GM12873 (cell line): Measurements from ENCODE around the gene KCNIP1.
A peak's percentile ranks its signal among the peaks of the same experiment; 100 is the strongest.

Source experiments
- CTCF ChIP-seq: IDR thresholded peaks from 2 replicates; pipeline ENCODE4 v1.5.1; 2012; ENCODE audit warnings: low read depth, mild to moderate bottlenecking, moderate library complexity, low read length, control low read depth; ENCODE audit not compliant: insufficient read depth; ENCODE audit errors: missing control alignments

Gene KCNIP1

GRCh38 chr5:170601619-170602018 lies 97.8 kb downstream of the KCNIP1 start:
- no peak for TF ChIP-seq CTCF

- no peak for TF ChIP-seq CTCF
Measured at GRCh38 chr5:170603109-170603508, 99.3 kb downstream of the KCNIP1 start.

GRCh38 chr5:170603578-170604565 lies 100.1 kb downstream of the KCNIP1 start:
- peak; percentile 77 for TF ChIP-seq CTCF

GRCh38 chr5:170606941-170607340 lies 103.1 kb downstream of the KCNIP1 start:
- no peak for TF ChIP-seq CTCF

GRCh38 chr5:170611449-170612090 lies 107.8 kb downstream of the KCNIP1 start:
- TF ChIP-seq CTCF: no peak

- TF ChIP-seq CTCF: no peak
Measured at GRCh38 chr5:170612256-170612678, 108.4 kb downstream of the KCNIP1 start.

GRCh38 chr5:170614065-170614490 lies 110.3 kb downstream of the KCNIP1 start:
- no peak for TF ChIP-seq CTCF
